Heart left ventricle (tissue), 16 donors: ENCODE results near the gene MAPKAP1. TPM values are rescaled to one million over a fixed set of nuclear protein-coding genes. Genes with fewer than 3 reads are reported as not detected.
A peak's percentile ranks its signal among the peaks of the same experiment; 100 is the strongest.

Experiments used
- ATAC-seq, 4 donors: fragments of 200-7000 bp; cut with Tn5 transposase; one replicate each; pipeline ENCODE4 v1.9.1; 2020 to 2022; ENCODE audit warnings: moderate library complexity in 4 of 4, mild to moderate bottlenecking in 3 of 4, moderate number of reproducible peaks in 1 of 4
- DNase-seq, 5 donors: peaks; one replicate each; pipeline ENCODE4 v3.0.0-alpha.2; 2020
- H3K27ac ChIP-seq, 12 donors: fragments of 200-600 bp; sonication (generic) in 4 of 12; one replicate each; pipeline versions ENCODE4 v1.5.0 to v1.8.0; 2016 to 2022; ENCODE audit warnings: mild to moderate bottlenecking in 2 of 12
- H3K27me3 ChIP-seq, 9 donors: fragments of 200-600 bp; sonication (generic) in 2 of 9; one replicate each; pipeline versions ENCODE4 v1.5.1 to v1.8.0; 2016 to 2022; ENCODE audit warnings: mild to moderate bottlenecking in 3 of 9
- H3K36me3 ChIP-seq, 9 donors: fragments of 200-600 bp; sonication (generic) in 2 of 9; one replicate each; pipeline versions ENCODE4 v1.5.0 to v1.8.0; 2018 to 2022; ENCODE audit warnings: mild to moderate bottlenecking in 2 of 9
- H3K4me1 ChIP-seq, 12 donors: fragments of 200-600 bp; sonication (generic) in 4 of 12; one replicate each; pipeline versions ENCODE4 v1.5.0 to v1.8.0; 2016 to 2022; ENCODE audit warnings: mild to moderate bottlenecking in 3 of 12
- H3K4me3 ChIP-seq, 12 donors: fragments of 200-600 bp; sonication (generic) in 4 of 12; one replicate each; pipeline versions ENCODE4 v1.5.0 to v1.8.0; 2017 to 2022; ENCODE audit warnings: mild to moderate bottlenecking in 9 of 12, moderate library complexity in 4 of 12
- H3K9me3 ChIP-seq, 12 donors: fragments of 200-600 bp; sonication (generic) in 4 of 12; one replicate each; pipeline versions ENCODE4 v1.5.0 to v1.8.0; 2016 to 2022; ENCODE audit warnings: mild to moderate bottlenecking in 1 of 12
- POLR2A ChIP-seq, 2 donors: fragments of 450-650 bp; IDR thresholded peaks; one replicate each; pipeline ENCODE4 v1.6.1; 2017; ENCODE audit warnings: antibody characterized with exemption in 2 of 2, mild to moderate bottlenecking in 2 of 2, moderate library complexity in 2 of 2
- WGBS, 4 donors: extraction: QIAGEN DNeasy Blood & Tissue Kit in 2 of 4; methylation state at CpG; one replicate each; pipeline versions ENCODE4 v1.1.5 to v1.1.7; 2013 to 2018; 5-methylcytosine and 5-hydroxymethylcytosine counted together
- intact Hi-C, 10 donors: fragments of 100-400 bp; cut with DNase I; formaldehyde crosslinking; loops; one replicate each; pipeline versions ENCODE4 v1.11.1 to v1.14.2; 2022
- polyA plus RNA-seq, 2 donors: library from polyadenylated mRNA; stranded (reverse); fragments of 200-250 nt; gene quantifications; one replicate each; pipeline ENCODE4 v1.2.3, GENCODE V29; 2013
- total RNA-seq, 9 donors: library from RNA; depleted of rRNA in 2 of 9; stranded (reverse); fragments of >200 nt in 2 of 9; fragmentation: NEBNext Ultra II Directional in 3 of 9; extraction: Animal tissue kit (Norgen Biotek cat#: 25700) in 3 of 9; gene quantifications; one replicate each; pipeline versions ENCODE4 v1.1.0 to v1.2.4, GENCODE V29; 2016 to 2023
- TF ChIP-seq, protein P1 (sequence below), 12 donors: fragments of 200-600 bp; sonication (generic) in 4 of 12; IDR thresholded peaks; one replicate each; pipeline versions ENCODE4 v1.5.0 to v1.8.0; 2018 to 2022; ENCODE audit warnings: antibody characterized with exemption in 12 of 12, mild to moderate bottlenecking in 5 of 12
- donor health status: ischemic (EF 13 %, LVEDD 7.1; RV severe dilation, severe dysfunction).
- donor health status: healthy with polysubstance abuse.
- donor health status: DM: no; HTN: yes; CAD: no.
- donor health status: DM: no; HTN: no; CAD: no.
- donor health status: ischemic (EF 25% LVEDD 6.9; RV normal size, moderate dysfunction).
- donor health status: ischemic (EF 25% LVEDD 5.7; RV mildly dilated, moderate dysfunction).
- donor health status: healthy.
- donor health status: DM: yes; HTN: yes; CAD: no.
- donor health status: ischemic (EF 35%, LVEDD 5.7; RV mildly dilated, moderate dysfunction).
- donor health status: nonischemic (EF 11% LVEDD 7.7; RV severe dilation, severe dysfunction).
- donor health status: DM: yes; HTN: yes; CAD: no.
- donor health status: PGD.
- donor health status: ischemic (EF 29% LVEDD 5.4; RV normal size, mild dysfunction).
- donor health status: nonischemic (EF 23%, LVEDD 6.1; RV moderate dilation, normal function).

Gene MAPKAP1
- total and polyA plus RNA-seq, 11 donors, result 76.2 to 145 (median 124) TPM

DNA sequence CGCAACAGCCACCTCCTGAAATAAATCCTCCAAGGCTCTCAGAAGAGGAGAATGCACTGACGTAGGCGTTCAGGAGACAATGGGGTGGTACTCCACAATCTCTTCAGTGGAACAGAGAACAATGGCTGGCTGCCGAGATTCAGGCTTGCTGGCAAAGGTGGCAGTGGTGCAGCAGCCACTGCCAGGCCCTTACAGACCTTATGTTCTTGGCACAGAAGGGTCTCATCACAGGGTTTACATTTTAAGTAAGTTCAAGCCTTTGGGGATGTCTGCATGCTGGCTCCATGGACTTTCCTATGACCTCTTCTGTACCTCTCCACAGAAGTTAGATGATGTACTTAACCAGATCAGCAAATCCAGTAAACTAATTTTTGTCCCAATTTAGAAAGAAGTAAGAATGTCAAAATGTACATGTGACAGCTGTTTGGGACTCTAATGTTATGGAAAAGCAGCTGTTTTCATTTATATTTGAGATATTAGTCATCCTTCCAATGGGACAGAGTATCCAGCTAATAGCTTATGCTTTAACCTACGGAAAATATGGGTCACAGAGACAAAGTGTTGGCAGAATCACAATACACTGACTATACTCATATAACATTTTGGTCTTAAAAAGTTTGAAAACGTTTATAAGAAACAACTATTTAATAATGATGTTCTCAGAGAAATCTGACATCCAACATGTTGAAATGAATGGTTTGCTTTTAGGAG is 180.9 kb downstream of the MAPKAP1 start:
- peak; percentile 88 to 95 (median 93) for ATAC-seq
- Histone ChIP-seq H3K36me3 (peaks cover 0 to 5% (median 0%) of the 10 kb centered on the region in 9 donors), H3K27ac (peak overlapping the region in 11 of 12 donors; percentile 11 to 84 (median 69)), H3K4me3 (no peak overlapping the region), H3K9me3 (no peaks in the 10 kb centered on the region), H3K27me3 (no peaks in the 10 kb centered on the region), H3K4me1 (peaks cover 0 to 81% (median 14%) of the 10 kb centered on the region in 12 donors)
- intact Hi-C loops, result loop anchor here in 1 of 10 donors (10.0 kb wide), 1 partner anchor 51 kb away; no protein-coding TSS in a partner anchor
- TF ChIP-seq, protein P1, sequence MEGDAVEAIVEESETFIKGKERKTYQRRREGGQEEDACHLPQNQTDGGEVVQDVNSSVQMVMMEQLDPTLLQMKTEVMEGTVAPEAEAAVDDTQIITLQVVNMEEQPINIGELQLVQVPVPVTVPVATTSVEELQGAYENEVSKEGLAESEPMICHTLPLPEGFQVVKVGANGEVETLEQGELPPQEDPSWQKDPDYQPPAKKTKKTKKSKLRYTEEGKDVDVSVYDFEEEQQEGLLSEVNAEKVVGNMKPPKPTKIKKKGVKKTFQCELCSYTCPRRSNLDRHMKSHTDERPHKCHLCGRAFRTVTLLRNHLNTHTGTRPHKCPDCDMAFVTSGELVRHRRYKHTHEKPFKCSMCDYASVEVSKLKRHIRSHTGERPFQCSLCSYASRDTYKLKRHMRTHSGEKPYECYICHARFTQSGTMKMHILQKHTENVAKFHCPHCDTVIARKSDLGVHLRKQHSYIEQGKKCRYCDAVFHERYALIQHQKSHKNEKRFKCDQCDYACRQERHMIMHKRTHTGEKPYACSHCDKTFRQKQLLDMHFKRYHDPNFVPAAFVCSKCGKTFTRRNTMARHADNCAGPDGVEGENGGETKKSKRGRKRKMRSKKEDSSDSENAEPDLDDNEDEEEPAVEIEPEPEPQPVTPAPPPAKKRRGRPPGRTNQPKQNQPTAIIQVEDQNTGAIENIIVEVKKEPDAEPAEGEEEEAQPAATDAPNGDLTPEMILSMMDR (IDR thresholded peaks at IDR 0.05), result no peak
- TF ChIP-seq POLR2A (IDR thresholded peaks at IDR 0.05), result no peak
- 48 to 51% (median 49%) methylated on average over 6 of the region's 6 CpGs for WGBS, 4 donors
- peak; percentile 72 to 84 (median 76) for DNase-seq

DNA sequence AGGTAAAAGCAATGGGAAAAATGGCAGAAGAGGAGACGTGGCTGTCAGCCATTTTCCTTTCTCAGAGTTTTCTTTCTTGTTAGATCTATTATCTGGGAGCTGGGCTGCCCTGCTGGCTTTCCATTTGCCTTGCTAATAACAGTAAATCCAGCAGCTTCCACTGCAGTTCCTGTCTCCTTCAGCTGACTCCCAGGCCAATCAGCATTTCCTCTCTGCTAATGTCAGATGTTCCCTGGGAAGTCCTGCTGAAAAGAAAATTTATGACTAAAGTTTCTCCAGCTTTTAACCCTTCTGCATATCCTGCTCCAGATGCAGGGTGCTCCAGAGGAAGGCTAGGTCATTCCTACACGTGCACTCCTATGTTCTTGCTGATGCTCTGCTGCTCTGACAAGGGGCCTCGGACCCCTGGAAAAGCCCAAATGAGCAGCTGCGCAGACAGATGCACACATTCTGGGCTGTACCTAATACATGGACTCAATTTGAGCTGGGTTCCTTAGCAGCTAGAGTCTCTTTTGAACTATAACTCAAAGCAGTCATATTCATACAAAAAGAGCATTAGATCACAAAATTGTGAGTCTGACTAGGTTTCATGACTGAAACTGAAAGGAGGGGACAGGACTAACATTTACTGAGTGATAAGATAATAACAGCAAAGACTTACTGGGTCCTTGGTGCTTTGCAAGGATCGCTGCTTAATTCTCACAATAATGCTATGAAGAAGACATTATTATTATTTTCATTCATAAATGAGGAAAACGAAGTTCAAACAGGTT is 182.2 kb downstream of the MAPKAP1 start:
- no peak overlapping the region for H3K4me3 ChIP-seq
- DNase-seq (no peak), ATAC-seq (no peak)
- TF ChIP-seq, protein P1 (IDR thresholded peaks at IDR 0.05), result no peak
- TF ChIP-seq POLR2A (IDR thresholded peaks at IDR 0.05), result no peak
- peaks cover 0 to 71% (median 14%) of the 10 kb centered on the region in 12 donors for H3K4me1 ChIP-seq
- peaks cover 0 to 6% (median 0%) of the 10 kb centered on the region in 9 donors for H3K36me3 ChIP-seq
- no peaks in the 10 kb centered on the region for H3K27me3 ChIP-seq
- peak overlapping the region in 7 of 12 donors; percentile 24 to 84 (median 69) for H3K27ac ChIP-seq
- no peaks in the 10 kb centered on the region for H3K9me3 ChIP-seq
- intact Hi-C loops, result loop anchor here in 1 of 10 donors (10.0 kb wide), 1 partner anchor 50 kb away; no protein-coding TSS in a partner anchor
- 84 to 91% (median 89%) methylated on average over 6 of the region's 6 CpGs for WGBS, 4 donors

GRCh38 chr9:125523681-125524080 is 183.3 kb downstream of the MAPKAP1 start:
- Histone ChIP-seq H3K27ac (no peak overlapping the region), H3K36me3 (peaks cover 0 to 6% (median 0%) of the 10 kb centered on the region in 9 donors), H3K27me3 (no peaks in the 10 kb centered on the region), H3K9me3 (no peaks in the 10 kb centered on the region), H3K4me3 (no peak overlapping the region), H3K4me1 (peaks cover 0 to 60% (median 14%) of the 10 kb centered on the region in 12 donors)
- intact Hi-C loops, result loop anchor here in 1 of 10 donors (10.0 kb wide), 1 partner anchor 49 kb away; no protein-coding TSS in a partner anchor
- DNase-seq (no peak), ATAC-seq (no peak)
- WGBS, 4 donors, result 96 to 100% (median 99%) methylated on average over 3 of the region's 3 CpGs
- TF ChIP-seq, protein P1 (IDR thresholded peaks at IDR 0.05), result no peak
- no peak for TF ChIP-seq POLR2A (IDR thresholded peaks at IDR 0.05)

- peaks cover 0 to 6% (median 0%) of the 10 kb centered on the region in 9 donors for H3K36me3 ChIP-seq
- H3K27me3 ChIP-seq, result no peaks in the 10 kb centered on the region
- no peak for TF ChIP-seq POLR2A (IDR thresholded peaks at IDR 0.05)
- TF ChIP-seq, protein P1 (IDR thresholded peaks at IDR 0.05), result no peak
- peak overlapping the region in 3 of 12 donors; percentile 21 to 78 (median 59) for H3K27ac ChIP-seq
- 72 to 86% (median 75%) methylated on average over 5 of the region's 5 CpGs for WGBS, 4 donors
- intact Hi-C loops, result loop anchor here in 1 of 10 donors (10.0 kb wide), 1 partner anchor 48 kb away; no protein-coding TSS in a partner anchor
- peak in 2 of 5 donors; percentile 26 to 38 for DNase-seq
- peaks cover 0 to 53% (median 14%) of the 10 kb centered on the region in 12 donors for H3K4me1 ChIP-seq
- H3K4me3 ChIP-seq, result no peak overlapping the region
- ATAC-seq, result peak in 2 of 4 donors; percentile 24 to 34
- H3K9me3 ChIP-seq, result no peaks in the 10 kb centered on the region
Observed at GRCh38 chr9:125522328-125522725, 184.7 kb downstream of the MAPKAP1 start.
